HepG2 (cell line): ENCODE results near the gene MMP25. TPM values are rescaled to one million over a fixed set of nuclear protein-coding genes. Genes with fewer than 3 reads are reported as not detected.

ENCODE experiments used
- ATAC-seq: fragments of 200-7000 bp; cut with Tn5 transposase; 3 replicates; pipeline ENCODE4 v1.9.1; 2020; ENCODE audit warnings: mild to moderate bottlenecking, moderate library complexity
- BruUV-seq: library from RNA; stranded (reverse); fragments of 400-500 nt; replicated peaks from 2 replicates; lab custom pipeline; 2021; lab: Mats Ljungman, UMichigan
- CTCF ChIA-PET: fragments of 300-600 bp; formaldehyde crosslinking; extraction: SDS; loops from one replicate; lab custom pipeline; 2021; ENCODE audit warnings: low total read pairs, inconsistent platforms, low intra/inter-chr PET ratio; lab: Yijun Ruan, JAX
- POLR2A ChIA-PET: fragments of 350-600 bp; sonication (Branson Sonifier 250); formaldehyde crosslinking; loops from one replicate; lab custom pipeline; 2020; ENCODE audit warnings: antibody characterized with exemption, inconsistent platforms; lab: Yijun Ruan, JAX
- DNase-seq: peaks from one replicate; pipeline ENCODE4 v3.0.0-alpha.2; 2015; ENCODE audit warnings: low spot score
- FAIRE-seq: peaks from 3 replicates; lab custom pipeline; 2011; peaks lifted over from hg19 to GRCh38; lab: Jason Lieb, UNC
- H2AFZ ChIP-seq: one replicate; pipeline ENCODE4 v1.6.1; 2011; ENCODE audit warnings: low read length, inconsistent platforms
- H3K27ac ChIP-seq: fragments of 300-600 bp; 3 replicates; pipeline ENCODE4 v1.8.0; 2011; ENCODE audit warnings: mixed run types, mild to moderate bottlenecking, mixed read lengths, low read length, inconsistent platforms; ENCODE audit not compliant: insufficient read depth; ENCODE audit errors: extremely low read length
- H3K27me3 ChIP-seq, 2 experiments: fragments of 200-600 bp in 1 of 2; 2 replicates in 1 of 2; 3 replicates in 1 of 2; pipeline versions ENCODE4 v1.6.0 to v1.8.0; 2011; ENCODE audit warnings: low read length in 2 of 2, mild to moderate bottlenecking in 2 of 2, moderate library complexity in 2 of 2, inconsistent platforms in 1 of 2; ENCODE audit not compliant: insufficient read depth in 2 of 2, control insufficient read depth in 1 of 2
- H3K36me3 ChIP-seq, 2 experiments: fragments of 200-600 bp in 1 of 2; replicated peaks in 1 of 2; 2 replicates in 1 of 2; 3 replicates in 1 of 2; pipeline versions ENCODE4 v1.5.1 to v1.8.0; 2011; ENCODE audit warnings: low read length in 2 of 2, inconsistent platforms in 1 of 2; ENCODE audit not compliant: insufficient read depth in 2 of 2, control insufficient read depth in 1 of 2
- H3K4me1 ChIP-seq: 2 replicates; pipeline ENCODE4 v1.5.1; 2012; ENCODE audit warnings: low read length, inconsistent platforms; ENCODE audit not compliant: insufficient read depth
- H3K4me2 ChIP-seq: 2 replicates; pipeline ENCODE4 v1.6.0; 2011; ENCODE audit warnings: low read depth, low read length, inconsistent platforms
- H3K4me3 ChIP-seq, 3 experiments: fragments of 200-600 bp in 1 of 3; sonication (generic), shearing (Covaris generic) in 1 of 3; replicated peaks in 1 of 3; 2 replicates each; pipeline ENCODE4 v1.5.1; 2011 to 2016; ENCODE audit warnings: low read length in 3 of 3, inconsistent platforms in 2 of 3, low read depth in 2 of 3, mild to moderate bottlenecking in 2 of 3, control low read depth in 1 of 3, mixed read lengths in 1 of 3; ENCODE audit not compliant: insufficient read depth in 1 of 3
- H3K79me2 ChIP-seq: one replicate; pipeline ENCODE4 v1.6.1; 2011; ENCODE audit warnings: low read length, inconsistent platforms; ENCODE audit not compliant: insufficient read depth
- H3K9ac ChIP-seq: 2 replicates; pipeline ENCODE4 v1.6.0; 2011; ENCODE audit warnings: mild to moderate bottlenecking, low read depth, low read length, inconsistent platforms; ENCODE audit not compliant: insufficient read depth
- H3K9me3 ChIP-seq: 2 replicates; pipeline ENCODE4 v1.5.1; 2012; ENCODE audit warnings: mild to moderate bottlenecking, low read length
- H4K20me1 ChIP-seq: 2 replicates; pipeline ENCODE4 v1.6.0; 2011; ENCODE audit warnings: inconsistent platforms, mild to moderate bottlenecking, low read length, moderate library complexity; ENCODE audit not compliant: insufficient read depth
- CREB1 ChIP-seq, 2 experiments: fragments of 450-650 bp in 1 of 2; IDR thresholded peaks; 2 replicates each; pipeline ENCODE4 v1.6.1; 2016 to 2017; ENCODE audit warnings: control low read depth in 1 of 2, mild to moderate bottlenecking in 1 of 2, missing compliant biosample characterization in 1 of 2, missing genetic modification characterization in 1 of 2
- HHEX ChIP-seq: IDR thresholded peaks from 2 replicates; pipeline ENCODE4 v1.6.1; 2016; ENCODE audit warnings: control low read depth
- IRX3 ChIP-seq: sonication (generic); formaldehyde crosslinking; IDR thresholded peaks from 2 replicates; pipeline ENCODE4 v1.8.1; 2023; ENCODE audit warnings: mild to moderate bottlenecking, low read depth, missing genetic modification reagents, borderline replicate concordance
- MLLT10 ChIP-seq: sonication (generic); formaldehyde crosslinking; IDR thresholded peaks from 2 replicates; pipeline ENCODE4 v1.4.0; 2020; ENCODE audit warnings: missing genetic modification reagents
- NFE2 ChIP-seq: sonication (generic); formaldehyde crosslinking; IDR thresholded peaks from 2 replicates; pipeline ENCODE4 v1.4.0; 2020; ENCODE audit warnings: missing genetic modification reagents
- NRL ChIP-seq: sonication (generic); formaldehyde crosslinking; IDR thresholded peaks from 2 replicates; pipeline ENCODE4 v1.5.0; 2020; ENCODE audit warnings: missing genetic modification reagents, mild to moderate bottlenecking, moderate library complexity, borderline replicate concordance
- PHF21A ChIP-seq: sonication (generic); formaldehyde crosslinking; IDR thresholded peaks from 2 replicates; pipeline ENCODE4 v1.5.0; 2020; ENCODE audit warnings: mild to moderate bottlenecking, missing genetic modification reagents
- POLR2A ChIP-seq, 2 experiments: IDR thresholded peaks; 2 replicates each; pipeline ENCODE4 v1.6.1; 2011; ENCODE audit warnings: low read depth in 2 of 2, low read length in 2 of 2, mild to moderate bottlenecking in 1 of 2, moderate library complexity in 1 of 2; ENCODE audit not compliant: insufficient read depth in 1 of 2
- SMC3 ChIP-seq: IDR thresholded peaks from 2 replicates; pipeline ENCODE4 v1.6.1; 2011; ENCODE audit warnings: low read length, improper control_type of control experiment
- TAF1 ChIP-seq: sonication (generic); formaldehyde crosslinking; IDR thresholded peaks from 2 replicates; pipeline ENCODE4 v1.4.0; 2020; ENCODE audit warnings: missing genetic modification reagents
- ZFY ChIP-seq: sonication (generic); formaldehyde crosslinking; IDR thresholded peaks from 2 replicates; pipeline ENCODE4 v1.4.0; 2020; ENCODE audit warnings: missing genetic modification reagents
- ZKSCAN5 ChIP-seq: sonication (generic); formaldehyde crosslinking; IDR thresholded peaks from 2 replicates; pipeline ENCODE4 v1.5.1; 2020; ENCODE audit warnings: mild to moderate bottlenecking, missing genetic modification reagents
- ZNF256 ChIP-seq: sonication (generic); formaldehyde crosslinking; conservative IDR thresholded peaks from 2 replicates; pipeline ENCODE4 v1.4.0; 2020; ENCODE audit warnings: missing genetic modification reagents
- ZNF510 ChIP-seq: sonication (generic); formaldehyde crosslinking; IDR thresholded peaks from 2 replicates; pipeline ENCODE4 v1.4.0; 2020; ENCODE audit warnings: low read depth, mild to moderate bottlenecking, missing genetic modification reagents
- ZNF556 ChIP-seq: sonication (generic); formaldehyde crosslinking; IDR thresholded peaks from 2 replicates; pipeline ENCODE4 v1.4.0; 2020; ENCODE audit warnings: mild to moderate bottlenecking, missing genetic modification reagents, borderline replicate concordance
- ZNF567 ChIP-seq: sonication (generic); formaldehyde crosslinking; IDR thresholded peaks from 2 replicates; pipeline ENCODE4 v1.8.1; 2023; ENCODE audit warnings: mild to moderate bottlenecking, missing genetic modification reagents, borderline replicate concordance
- ZNF605 ChIP-seq: sonication (generic); formaldehyde crosslinking; IDR thresholded peaks from 2 replicates; pipeline ENCODE4 v1.8.0; 2022; ENCODE audit warnings: mild to moderate bottlenecking, missing genetic modification reagents
- ZNF883 ChIP-seq: sonication (generic); formaldehyde crosslinking; IDR thresholded peaks from 2 replicates; pipeline ENCODE4 v1.5.1; 2020; ENCODE audit warnings: mild to moderate bottlenecking, missing genetic modification reagents; ENCODE audit errors: not compliant biosample characterization
- ZSCAN21 ChIP-seq: sonication (generic); formaldehyde crosslinking; IDR thresholded peaks from 2 replicates; pipeline ENCODE4 v1.8.0; 2022; ENCODE audit warnings: mild to moderate bottlenecking, missing genetic modification reagents, moderate library complexity, borderline replicate concordance
- WGBS: methylation state at CpG from one replicate; pipeline ENCODE4 v1.1.6; 2017; ENCODE audit warnings: low lambda C conversion rate; 5-methylcytosine and 5-hydroxymethylcytosine counted together
- in situ Hi-C: cut with HindIII; loops from 2 replicates; pipeline ENCODE4 v1.10.0; 2017; ENCODE audit warnings: low pct_unique_long_range_greater_than_20kb; ENCODE audit not compliant: extremely low pct_ligation_motif_present
- intact Hi-C: fragments of 100-400 bp; cut with micrococcal nuclease; formaldehyde crosslinking; loops from one replicate; pipeline ENCODE4 v1.10.0; 2022; ENCODE audit not compliant: unreplicated experiment
- polyA plus RNA-seq, 8 experiments: library from polyadenylated mRNA; depleted of rRNA in 3 of 8; stranded (reverse) in 7 of 8; unstranded in 1 of 8; fragments of >200 nt; fragmentation: Illumina TruSeq in 4 of 8; extraction: Trizol in 4 of 8; gene quantifications; 2 replicates each; pipeline versions ENCODE4 v1.2.1 to v1.2.3, GENCODE V29; 2011 to 2016; ENCODE audit warnings: low read depth in 4 of 8, missing spikeins in 1 of 8, mixed read lengths in 1 of 8; ENCODE audit not compliant: insufficient read depth in 1 of 8
- total RNA-seq, 5 experiments: library from RNA; depleted of rRNA; stranded (reverse); fragments of >200 nt; fragmentation: Illumina TruSeq; extraction: Trizol; gene quantifications; 2 replicates each; pipeline ENCODE4 v1.2.3, GENCODE V29; 2016; ENCODE audit warnings: low read depth in 1 of 5
- TF ChIP-seq, protein P1 (sequence below): IDR thresholded peaks from 2 replicates; pipeline ENCODE4 v1.6.1; 2016; ENCODE audit warnings: low read depth, control low read depth
- TF ChIP-seq, protein P2 (sequence below): sonication (generic); formaldehyde crosslinking; IDR thresholded peaks from 2 replicates; pipeline ENCODE4 v1.5.0; 2020; ENCODE audit warnings: mild to moderate bottlenecking, missing genetic modification reagents, borderline replicate concordance

MMP25 gene
- total and polyA plus RNA-seq, 2 of the 13 experiments (the other 11 are each of a cell fraction or from before 2014, with no cell fraction given): 0.04 to 0.08 TPM

DNA sequence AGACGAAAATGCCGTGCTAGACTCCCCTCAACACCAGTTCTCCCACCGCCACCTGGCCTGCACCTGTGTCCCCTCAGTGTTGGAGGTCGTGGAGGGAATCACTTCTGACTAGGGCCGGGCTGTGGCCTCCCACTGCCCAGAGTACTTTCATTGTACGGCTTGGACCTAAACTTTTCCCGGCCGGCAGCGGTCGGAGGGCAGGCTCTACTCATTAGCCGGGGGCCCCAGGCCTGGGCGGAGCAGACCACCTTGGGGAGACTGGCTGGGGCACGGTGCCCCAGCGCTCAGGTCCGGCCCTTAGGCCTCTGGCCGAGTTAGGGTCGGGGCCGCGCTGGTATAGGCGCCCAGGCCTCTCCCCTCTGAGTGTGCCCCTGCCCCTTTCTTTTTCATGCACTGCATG, 29.0 kb upstream of the MMP25 start:
- Histone ChIP-seq H4K20me1 (peaks cover 12% of the 10 kb centered on the region; the same call in 1 of the 2 replicates), H2AFZ (no peak overlapping the region), H3K36me3 (no peaks in the 10 kb centered on the region; a peak in 1 of 5 replicates), H3K4me1 (peaks cover 85% of the 10 kb centered on the region), H3K4me3 (peak overlapping the region; percentile 36 to 57 (median 45); a peak in 5 of 6 replicates), H3K79me2 (peaks cover under 1% of the 10 kb centered on the region), H3K27me3 (peaks cover 4 to 12% of the 10 kb centered on the region in 2 experiments; a peak in 4 of 5 replicates), H3K4me2 (peak overlapping the region; percentile 74), H3K9ac (peak overlapping the region; percentile 26), H3K9me3 (no peaks in the 10 kb centered on the region), H3K27ac (no peak overlapping the region)
- DNase-seq (no peak), FAIRE-seq (no peak), ATAC-seq (no peak)
- intact Hi-C loops (no loop called here), in situ Hi-C loops (no loop called here)
- BruUV-seq: no TSS peak
- ChIA-PET CTCF (interaction anchor here (0.6 to 0.9 kb wide), 2 partner anchors 11 to 141 kb away, joined by 3 read pairs; no protein-coding TSS in a partner anchor), POLR2A (interaction anchor here (18.8 kb wide), 1 partner anchor 8 kb away, joined by 750 read pairs; the partner anchor contains the start of gene CLDN9)
- 41% methylated on average over 5 of the region's 20 CpGs for WGBS
- no peak for TF ChIP-seq MLLT10 (CRISPR knock-in tag)
- no peak for TF ChIP-seq ZKSCAN5 (CRISPR knock-in tag)
- no peak for TF ChIP-seq ZNF883
- TF ChIP-seq SMC3: no peak
- no peak for TF ChIP-seq ZNF256 (CRISPR knock-in tag)
- TF ChIP-seq NFE2 (CRISPR knock-in tag): no peak
- TF ChIP-seq ZNF556 (CRISPR knock-in tag): no peak
- no peak for TF ChIP-seq ZNF567 (CRISPR knock-in tag)
- peak; percentile 66; the same call in 1 of the 2 replicates for TF ChIP-seq ZFY (CRISPR knock-in tag)
- TF ChIP-seq PHF21A (CRISPR knock-in tag): no peak
- TF ChIP-seq, protein P1, sequence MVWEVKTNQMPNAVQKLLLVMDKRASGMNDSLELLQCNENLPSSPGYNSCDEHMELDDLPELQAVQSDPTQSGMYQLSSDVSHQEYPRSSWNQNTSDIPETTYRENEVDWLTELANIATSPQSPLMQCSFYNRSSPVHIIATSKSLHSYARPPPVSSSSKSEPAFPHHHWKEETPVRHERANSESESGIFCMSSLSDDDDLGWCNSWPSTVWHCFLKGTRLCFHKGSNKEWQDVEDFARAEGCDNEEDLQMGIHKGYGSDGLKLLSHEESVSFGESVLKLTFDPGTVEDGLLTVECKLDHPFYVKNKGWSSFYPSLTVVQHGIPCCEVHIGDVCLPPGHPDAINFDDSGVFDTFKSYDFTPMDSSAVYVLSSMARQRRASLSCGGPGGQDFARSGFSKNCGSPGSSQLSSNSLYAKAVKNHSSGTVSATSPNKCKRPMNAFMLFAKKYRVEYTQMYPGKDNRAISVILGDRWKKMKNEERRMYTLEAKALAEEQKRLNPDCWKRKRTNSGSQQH (CRISPR knock-in tag): no peak
- TF ChIP-seq NRL: 0 out of 2 replicates have a peak, but pooled peaks have one; percentile 20
- no peak for TF ChIP-seq ZNF605
- TF ChIP-seq TAF1 (CRISPR knock-in tag): no peak
- no peak for TF ChIP-seq ZNF510 (CRISPR knock-in tag)
- TF ChIP-seq IRX3 (CRISPR knock-in tag): 0 out of 2 replicates have a peak, but pooled peaks have one; percentile 52
- TF ChIP-seq CREB1 (IDR thresholded peaks at IDR 0.05): no peak
- TF ChIP-seq CREB1 (CRISPR knock-in tag; IDR thresholded peaks at IDR 0.05): no peak
- TF ChIP-seq ZSCAN21 (CRISPR knock-in tag): no peak
- TF ChIP-seq POLR2A (IDR thresholded peaks at IDR 0.05; ENCODE audit: insufficient read depth in 1 of 2, low read depth in 2 of 2, low read length in 2 of 2): no peak
- TF ChIP-seq, protein P2, sequence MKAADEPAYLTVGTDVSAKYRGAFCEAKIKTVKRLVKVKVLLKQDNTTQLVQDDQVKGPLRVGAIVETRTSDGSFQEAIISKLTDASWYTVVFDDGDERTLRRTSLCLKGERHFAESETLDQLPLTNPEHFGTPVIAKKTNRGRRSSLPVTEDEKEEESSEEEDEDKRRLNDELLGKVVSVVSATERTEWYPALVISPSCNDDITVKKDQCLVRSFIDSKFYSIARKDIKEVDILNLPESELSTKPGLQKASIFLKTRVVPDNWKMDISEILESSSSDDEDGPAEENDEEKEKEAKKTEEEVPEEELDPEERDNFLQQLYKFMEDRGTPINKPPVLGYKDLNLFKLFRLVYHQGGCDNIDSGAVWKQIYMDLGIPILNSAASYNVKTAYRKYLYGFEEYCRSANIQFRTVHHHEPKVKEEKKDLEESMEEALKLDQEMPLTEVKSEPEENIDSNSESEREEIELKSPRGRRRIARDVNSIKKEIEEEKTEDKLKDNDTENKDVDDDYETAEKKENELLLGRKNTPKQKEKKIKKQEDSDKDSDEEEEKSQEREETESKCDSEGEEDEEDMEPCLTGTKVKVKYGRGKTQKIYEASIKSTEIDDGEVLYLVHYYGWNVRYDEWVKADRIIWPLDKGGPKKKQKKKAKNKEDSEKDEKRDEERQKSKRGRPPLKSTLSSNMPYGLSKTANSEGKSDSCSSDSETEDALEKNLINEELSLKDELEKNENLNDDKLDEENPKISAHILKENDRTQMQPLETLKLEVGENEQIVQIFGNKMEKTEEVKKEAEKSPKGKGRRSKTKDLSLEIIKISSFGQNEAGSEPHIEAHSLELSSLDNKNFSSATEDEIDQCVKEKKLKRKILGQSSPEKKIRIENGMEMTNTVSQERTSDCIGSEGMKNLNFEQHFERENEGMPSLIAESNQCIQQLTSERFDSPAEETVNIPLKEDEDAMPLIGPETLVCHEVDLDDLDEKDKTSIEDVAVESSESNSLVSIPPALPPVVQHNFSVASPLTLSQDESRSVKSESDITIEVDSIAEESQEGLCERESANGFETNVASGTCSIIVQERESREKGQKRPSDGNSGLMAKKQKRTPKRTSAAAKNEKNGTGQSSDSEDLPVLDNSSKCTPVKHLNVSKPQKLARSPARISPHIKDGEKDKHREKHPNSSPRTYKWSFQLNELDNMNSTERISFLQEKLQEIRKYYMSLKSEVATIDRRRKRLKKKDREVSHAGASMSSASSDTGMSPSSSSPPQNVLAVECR: 0 out of 2 replicates have a peak, but pooled peaks have one; percentile 3
- no peak for TF ChIP-seq HHEX (CRISPR knock-in tag)
